Ishikawa (cell line): Measurements from ENCODE around the gene MYRFL.

ENCODE experiments used
- CEBPB ChIP-seq: IDR thresholded peaks from 2 replicates; pipeline ENCODE4 v1.6.1; 2012
- CREB1 ChIP-seq: IDR thresholded peaks from 2 replicates; pipeline ENCODE4 v1.6.1; 2012; ENCODE audit warnings: low read depth
- EGR1 ChIP-seq: IDR thresholded peaks from 2 replicates; pipeline ENCODE4 v1.6.1; 2012
- EP300 ChIP-seq: IDR thresholded peaks from 2 replicates; pipeline ENCODE4 v1.6.1; 2012; ENCODE audit warnings: borderline replicate concordance
- FOXM1 ChIP-seq: IDR thresholded peaks from 2 replicates; pipeline ENCODE4 v1.6.1; 2012; ENCODE audit warnings: low read depth, borderline replicate concordance
- MAX ChIP-seq: IDR thresholded peaks from 2 replicates; pipeline ENCODE4 v1.6.1; 2012
- NFIC ChIP-seq: IDR thresholded peaks from 2 replicates; pipeline ENCODE4 v1.6.1; 2012
- RAD21 ChIP-seq: IDR thresholded peaks from 2 replicates; pipeline ENCODE4 v1.6.1; 2012; ENCODE audit warnings: low read depth
- TAF1 ChIP-seq: IDR thresholded peaks from 2 replicates; pipeline ENCODE4 v1.6.1; 2012; ENCODE audit warnings: low read depth, mild to moderate bottlenecking
- TCF12 ChIP-seq: IDR thresholded peaks from 2 replicates; pipeline ENCODE4 v1.6.1; 2012; ENCODE audit warnings: low read depth
- TEAD4 ChIP-seq: IDR thresholded peaks from 2 replicates; pipeline ENCODE4 v1.6.1; 2012
- YY1 ChIP-seq: IDR thresholded peaks from 2 replicates; pipeline ENCODE4 v1.6.1; 2012; ENCODE audit warnings: low read depth
- ZBTB7A ChIP-seq: IDR thresholded peaks from 2 replicates; pipeline ENCODE4 v1.6.1; 2012; ENCODE audit warnings: low read depth
- TF ChIP-seq, protein P1 (sequence below): IDR thresholded peaks from 2 replicates; pipeline ENCODE4 v1.6.1; 2012
- TF ChIP-seq, protein P2 (sequence below): IDR thresholded peaks from 2 replicates; pipeline ENCODE4 v1.6.1; 2012; ENCODE audit warnings: low read depth, mild to moderate bottlenecking

Gene MYRFL

GRCh38 chr12:69873429-69873828 lies 48.4 kb downstream of the MYRFL start:
- TF ChIP-seq, protein P1, sequence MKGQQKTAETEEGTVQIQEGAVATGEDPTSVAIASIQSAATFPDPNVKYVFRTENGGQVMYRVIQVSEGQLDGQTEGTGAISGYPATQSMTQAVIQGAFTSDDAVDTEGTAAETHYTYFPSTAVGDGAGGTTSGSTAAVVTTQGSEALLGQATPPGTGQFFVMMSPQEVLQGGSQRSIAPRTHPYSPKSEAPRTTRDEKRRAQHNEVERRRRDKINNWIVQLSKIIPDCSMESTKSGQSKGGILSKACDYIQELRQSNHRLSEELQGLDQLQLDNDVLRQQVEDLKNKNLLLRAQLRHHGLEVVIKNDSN: no peak
- no peak for TF ChIP-seq YY1
- no peak for TF ChIP-seq CEBPB
- TF ChIP-seq, protein P2, sequence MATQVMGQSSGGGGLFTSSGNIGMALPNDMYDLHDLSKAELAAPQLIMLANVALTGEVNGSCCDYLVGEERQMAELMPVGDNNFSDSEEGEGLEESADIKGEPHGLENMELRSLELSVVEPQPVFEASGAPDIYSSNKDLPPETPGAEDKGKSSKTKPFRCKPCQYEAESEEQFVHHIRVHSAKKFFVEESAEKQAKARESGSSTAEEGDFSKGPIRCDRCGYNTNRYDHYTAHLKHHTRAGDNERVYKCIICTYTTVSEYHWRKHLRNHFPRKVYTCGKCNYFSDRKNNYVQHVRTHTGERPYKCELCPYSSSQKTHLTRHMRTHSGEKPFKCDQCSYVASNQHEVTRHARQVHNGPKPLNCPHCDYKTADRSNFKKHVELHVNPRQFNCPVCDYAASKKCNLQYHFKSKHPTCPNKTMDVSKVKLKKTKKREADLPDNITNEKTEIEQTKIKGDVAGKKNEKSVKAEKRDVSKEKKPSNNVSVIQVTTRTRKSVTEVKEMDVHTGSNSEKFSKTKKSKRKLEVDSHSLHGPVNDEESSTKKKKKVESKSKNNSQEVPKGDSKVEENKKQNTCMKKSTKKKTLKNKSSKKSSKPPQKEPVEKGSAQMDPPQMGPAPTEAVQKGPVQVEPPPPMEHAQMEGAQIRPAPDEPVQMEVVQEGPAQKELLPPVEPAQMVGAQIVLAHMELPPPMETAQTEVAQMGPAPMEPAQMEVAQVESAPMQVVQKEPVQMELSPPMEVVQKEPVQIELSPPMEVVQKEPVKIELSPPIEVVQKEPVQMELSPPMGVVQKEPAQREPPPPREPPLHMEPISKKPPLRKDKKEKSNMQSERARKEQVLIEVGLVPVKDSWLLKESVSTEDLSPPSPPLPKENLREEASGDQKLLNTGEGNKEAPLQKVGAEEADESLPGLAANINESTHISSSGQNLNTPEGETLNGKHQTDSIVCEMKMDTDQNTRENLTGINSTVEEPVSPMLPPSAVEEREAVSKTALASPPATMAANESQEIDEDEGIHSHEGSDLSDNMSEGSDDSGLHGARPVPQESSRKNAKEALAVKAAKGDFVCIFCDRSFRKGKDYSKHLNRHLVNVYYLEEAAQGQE: no peak
- no peak for TF ChIP-seq NFIC
- TF ChIP-seq TAF1: no peak
- TF ChIP-seq EP300: no peak
- no peak for TF ChIP-seq FOXM1
- TF ChIP-seq RAD21: no peak
- TF ChIP-seq TCF12: no peak
- TF ChIP-seq CREB1: no peak
- no peak for TF ChIP-seq TEAD4
- TF ChIP-seq MAX: no peak
- TF ChIP-seq ZBTB7A: no peak
- TF ChIP-seq EGR1: no peak

DNA sequence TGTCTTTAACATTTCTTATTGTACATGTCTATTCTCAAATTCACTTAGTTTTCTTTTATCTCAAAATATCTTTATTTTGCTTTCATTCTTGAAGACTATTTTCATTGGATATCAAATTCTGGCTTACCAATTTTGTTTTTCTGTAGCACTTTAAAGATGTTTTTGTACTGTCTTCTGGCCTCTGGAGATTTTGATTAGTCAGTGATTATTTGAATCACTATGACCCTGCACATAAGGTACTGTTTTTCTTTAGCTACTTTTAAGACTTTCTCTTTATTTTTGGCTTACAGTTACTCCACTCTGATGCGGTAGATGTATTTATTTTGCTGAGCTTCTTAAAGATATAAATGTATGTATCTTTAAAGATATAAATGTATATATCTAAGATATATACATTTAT lies 49.6 kb downstream of the MYRFL start:
- TF ChIP-seq EGR1 (no peak), MAX (no peak), NFIC (no peak), RAD21 (no peak), CREB1 (no peak), TEAD4 (no peak), TAF1 (no peak), YY1 (no peak), EP300 (no peak), TCF12 (no peak), CEBPB (no peak)
- TF ChIP-seq, protein P1: no peak
- TF ChIP-seq, protein P2: no peak

- TF ChIP-seq FOXM1: no peak
- no peak for TF ChIP-seq EP300
- no peak for TF ChIP-seq NFIC
- TF ChIP-seq TCF12: no peak
- no peak for TF ChIP-seq CEBPB
- no peak for TF ChIP-seq RAD21
- TF ChIP-seq CREB1: no peak
- TF ChIP-seq, protein P2: no peak
- TF ChIP-seq, protein P1: no peak
- no peak for TF ChIP-seq TAF1
- no peak for TF ChIP-seq TEAD4
- TF ChIP-seq ZBTB7A: no peak
- TF ChIP-seq YY1: no peak
- no peak for TF ChIP-seq EGR1
- no peak for TF ChIP-seq MAX
Measured at GRCh38 chr12:69875416-69875935, 50.4 kb downstream of the MYRFL start.
